Heart left ventricle (tissue), 16 donors: ENCODE results near the gene DIRAS1. TPM values are rescaled to one million over a fixed set of nuclear protein-coding genes. Genes with fewer than 3 reads are reported as not detected.

Experiments used
- ATAC-seq, 4 donors: fragments of 200-7000 bp; cut with Tn5 transposase; one replicate each; pipeline ENCODE4 v1.9.1; 2020 to 2022; ENCODE audit warnings: moderate library complexity in 4 of 4, mild to moderate bottlenecking in 3 of 4, moderate number of reproducible peaks in 1 of 4
- DNase-seq, 5 donors: peaks; one replicate each; pipeline ENCODE4 v3.0.0-alpha.2; 2020
- H3K27ac ChIP-seq, 12 donors: fragments of 200-600 bp; sonication (generic) in 4 of 12; one replicate each; pipeline versions ENCODE4 v1.5.0 to v1.8.0; 2016 to 2022; ENCODE audit warnings: mild to moderate bottlenecking in 2 of 12
- H3K27me3 ChIP-seq, 9 donors: fragments of 200-600 bp; sonication (generic) in 2 of 9; one replicate each; pipeline versions ENCODE4 v1.5.1 to v1.8.0; 2016 to 2022; ENCODE audit warnings: mild to moderate bottlenecking in 3 of 9
- H3K36me3 ChIP-seq, 9 donors: fragments of 200-600 bp; sonication (generic) in 2 of 9; one replicate each; pipeline versions ENCODE4 v1.5.0 to v1.8.0; 2018 to 2022; ENCODE audit warnings: mild to moderate bottlenecking in 2 of 9
- H3K4me1 ChIP-seq, 12 donors: fragments of 200-600 bp; sonication (generic) in 4 of 12; one replicate each; pipeline versions ENCODE4 v1.5.0 to v1.8.0; 2016 to 2022; ENCODE audit warnings: mild to moderate bottlenecking in 3 of 12
- H3K4me3 ChIP-seq, 12 donors: fragments of 200-600 bp; sonication (generic) in 4 of 12; one replicate each; pipeline versions ENCODE4 v1.5.0 to v1.8.0; 2017 to 2022; ENCODE audit warnings: mild to moderate bottlenecking in 9 of 12, moderate library complexity in 4 of 12
- H3K9me3 ChIP-seq, 12 donors: fragments of 200-600 bp; sonication (generic) in 4 of 12; one replicate each; pipeline versions ENCODE4 v1.5.0 to v1.8.0; 2016 to 2022; ENCODE audit warnings: mild to moderate bottlenecking in 1 of 12
- POLR2A ChIP-seq, 2 donors: fragments of 450-650 bp; IDR thresholded peaks; one replicate each; pipeline ENCODE4 v1.6.1; 2017; ENCODE audit warnings: antibody characterized with exemption in 2 of 2, mild to moderate bottlenecking in 2 of 2, moderate library complexity in 2 of 2
- WGBS, 4 donors: extraction: QIAGEN DNeasy Blood & Tissue Kit in 2 of 4; methylation state at CpG; one replicate each; pipeline versions ENCODE4 v1.1.5 to v1.1.7; 2013 to 2018; 5-methylcytosine and 5-hydroxymethylcytosine counted together
- intact Hi-C, 10 donors: fragments of 100-400 bp; cut with DNase I; formaldehyde crosslinking; loops; one replicate each; pipeline versions ENCODE4 v1.11.1 to v1.14.2; 2022
- polyA plus RNA-seq, 2 donors: library from polyadenylated mRNA; stranded (reverse); fragments of 200-250 nt; gene quantifications; one replicate each; pipeline ENCODE4 v1.2.3, GENCODE V29; 2013
- total RNA-seq, 9 donors: library from RNA; depleted of rRNA in 2 of 9; stranded (reverse); fragments of >200 nt in 2 of 9; fragmentation: NEBNext Ultra II Directional in 3 of 9; extraction: Animal tissue kit (Norgen Biotek cat#: 25700) in 3 of 9; gene quantifications; one replicate each; pipeline versions ENCODE4 v1.1.0 to v1.2.4, GENCODE V29; 2016 to 2023
- TF ChIP-seq, protein P1 (sequence below), 12 donors: fragments of 200-600 bp; sonication (generic) in 4 of 12; IDR thresholded peaks; one replicate each; pipeline versions ENCODE4 v1.5.0 to v1.8.0; 2018 to 2022; ENCODE audit warnings: antibody characterized with exemption in 12 of 12, mild to moderate bottlenecking in 5 of 12
- donor health status: ischemic (EF 13 %, LVEDD 7.1; RV severe dilation, severe dysfunction).
- donor health status: healthy with polysubstance abuse.
- donor health status: DM: no; HTN: yes; CAD: no.
- donor health status: DM: no; HTN: no; CAD: no.
- donor health status: ischemic (EF 25% LVEDD 6.9; RV normal size, moderate dysfunction).
- donor health status: ischemic (EF 25% LVEDD 5.7; RV mildly dilated, moderate dysfunction).
- donor health status: healthy.
- donor health status: DM: yes; HTN: yes; CAD: no.
- donor health status: ischemic (EF 35%, LVEDD 5.7; RV mildly dilated, moderate dysfunction).
- donor health status: nonischemic (EF 11% LVEDD 7.7; RV severe dilation, severe dysfunction).
- donor health status: DM: yes; HTN: yes; CAD: no.
- donor health status: PGD.
- donor health status: ischemic (EF 29% LVEDD 5.4; RV normal size, mild dysfunction).
- donor health status: nonischemic (EF 23%, LVEDD 6.1; RV moderate dilation, normal function).

DIRAS1 gene
- total and polyA plus RNA-seq, 11 donors: 77.4 to 191 (median 142) TPM

DNA sequence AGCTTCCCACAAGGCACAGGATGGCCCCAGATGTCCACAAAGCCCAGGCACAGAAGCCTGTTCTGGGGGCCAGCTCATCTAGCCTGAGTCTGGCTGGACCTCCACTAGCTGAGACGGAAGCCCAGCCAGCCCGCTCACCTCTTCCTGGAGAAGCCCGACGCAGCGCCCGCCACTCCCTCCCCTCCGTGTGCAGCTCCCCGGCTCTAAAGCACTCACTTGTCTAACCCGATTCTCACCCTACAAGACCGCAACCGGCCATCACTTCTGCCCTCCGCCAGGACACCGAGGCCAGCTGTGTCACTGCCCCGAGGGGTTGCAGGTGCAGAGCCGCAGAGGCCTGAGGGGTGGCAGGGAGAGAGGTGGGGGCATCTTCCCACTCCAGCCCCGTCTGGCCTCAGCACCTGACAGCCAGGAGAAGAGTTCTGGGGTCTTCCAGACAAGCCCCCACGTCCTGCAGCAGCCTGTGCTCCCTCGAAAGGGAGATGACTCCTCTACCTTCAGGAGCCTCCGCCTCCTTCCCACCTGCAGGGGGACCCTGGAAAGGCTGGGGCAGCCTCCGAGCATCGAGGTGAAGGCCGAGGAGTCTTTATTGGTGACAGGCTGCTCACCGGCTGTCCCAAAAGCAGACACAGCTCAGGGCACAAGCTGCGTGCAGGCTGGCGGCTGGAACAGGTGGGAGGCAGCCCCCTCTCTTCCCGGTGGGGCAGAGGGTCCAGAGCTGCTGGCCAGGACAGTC, 5.9 kb upstream of the DIRAS1 start:
- intact Hi-C loops: loop anchor here in 2 of 10 donors (10.0 kb wide), 1 partner anchor 62 kb away; no protein-coding TSS in a partner anchor
- DNase-seq (peak in 1 of 5 donors; percentile 25), ATAC-seq (no peak)
- H3K27me3 ChIP-seq: peaks cover 0 to 31% (median 12%) of the 10 kb centered on the region in 9 donors
- TF ChIP-seq, protein P1, sequence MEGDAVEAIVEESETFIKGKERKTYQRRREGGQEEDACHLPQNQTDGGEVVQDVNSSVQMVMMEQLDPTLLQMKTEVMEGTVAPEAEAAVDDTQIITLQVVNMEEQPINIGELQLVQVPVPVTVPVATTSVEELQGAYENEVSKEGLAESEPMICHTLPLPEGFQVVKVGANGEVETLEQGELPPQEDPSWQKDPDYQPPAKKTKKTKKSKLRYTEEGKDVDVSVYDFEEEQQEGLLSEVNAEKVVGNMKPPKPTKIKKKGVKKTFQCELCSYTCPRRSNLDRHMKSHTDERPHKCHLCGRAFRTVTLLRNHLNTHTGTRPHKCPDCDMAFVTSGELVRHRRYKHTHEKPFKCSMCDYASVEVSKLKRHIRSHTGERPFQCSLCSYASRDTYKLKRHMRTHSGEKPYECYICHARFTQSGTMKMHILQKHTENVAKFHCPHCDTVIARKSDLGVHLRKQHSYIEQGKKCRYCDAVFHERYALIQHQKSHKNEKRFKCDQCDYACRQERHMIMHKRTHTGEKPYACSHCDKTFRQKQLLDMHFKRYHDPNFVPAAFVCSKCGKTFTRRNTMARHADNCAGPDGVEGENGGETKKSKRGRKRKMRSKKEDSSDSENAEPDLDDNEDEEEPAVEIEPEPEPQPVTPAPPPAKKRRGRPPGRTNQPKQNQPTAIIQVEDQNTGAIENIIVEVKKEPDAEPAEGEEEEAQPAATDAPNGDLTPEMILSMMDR (IDR thresholded peaks at IDR 0.05): no peak
- no peak for TF ChIP-seq POLR2A (IDR thresholded peaks at IDR 0.05)
- H3K9me3 ChIP-seq: no peaks in the 10 kb centered on the region
- peaks cover 0 to 5% (median 0%) of the 10 kb centered on the region in 9 donors for H3K36me3 ChIP-seq
- no peak overlapping the region for H3K4me3 ChIP-seq
- no peak overlapping the region for H3K27ac ChIP-seq
- H3K4me1 ChIP-seq: peaks cover 0 to 21% (median 11%) of the 10 kb centered on the region in 12 donors
- 21 to 28% (median 24%) methylated on average over 22 to 26 of the region's 26 CpGs; no CpG with 5 or more reads in 1 of the 4 donors for WGBS, 4 donors

DNA sequence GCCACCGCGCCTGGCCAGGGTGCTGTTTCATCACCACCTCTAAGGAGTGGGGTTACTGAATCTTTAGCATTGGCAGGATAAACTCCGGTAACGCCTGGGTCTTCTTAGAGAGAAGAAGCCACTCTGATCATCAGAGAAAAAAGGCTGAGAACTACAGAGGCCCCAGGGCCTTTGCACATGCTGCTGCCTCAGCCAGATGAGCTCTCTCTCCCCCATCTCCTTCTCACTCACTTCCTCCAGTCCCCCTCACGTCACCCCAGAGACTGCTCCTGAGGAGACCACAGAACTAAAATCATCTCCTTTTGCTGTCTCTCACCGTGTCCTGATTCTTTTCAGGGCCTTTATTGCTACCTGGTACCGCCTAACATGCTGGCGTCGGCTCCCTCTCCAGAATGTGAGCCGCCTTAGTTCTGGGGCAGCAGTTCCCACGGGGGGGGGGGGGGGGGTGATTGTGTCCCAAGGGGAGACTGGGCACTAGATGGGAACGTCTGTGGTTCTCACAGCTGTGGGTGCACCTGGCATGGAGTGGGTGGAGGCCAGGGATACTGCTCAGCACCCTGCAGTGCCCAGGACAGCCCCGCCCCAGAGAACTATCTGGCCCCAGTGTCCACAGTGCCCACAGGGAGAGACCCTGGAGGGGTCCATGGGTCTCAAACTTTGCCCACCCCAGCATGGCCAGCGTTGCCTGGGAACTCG, 5.1 kb upstream of the DIRAS1 start:
- 74 to 80% (median 76%) methylated on average over 13 to 15 of the region's 15 CpGs for WGBS, 4 donors
- peaks cover 0 to 27% (median 13%) of the 10 kb centered on the region in 12 donors for H3K4me1 ChIP-seq
- DNase-seq (peak in 1 of 5 donors; percentile 16), ATAC-seq (no peak)
- no peaks in the 10 kb centered on the region for H3K9me3 ChIP-seq
- intact Hi-C loops: loop anchor here in 2 of 10 donors (10.0 kb wide), 1 partner anchor 62 kb away; no protein-coding TSS in a partner anchor
- TF ChIP-seq, protein P1 (IDR thresholded peaks at IDR 0.05): no peak
- no peak for TF ChIP-seq POLR2A (IDR thresholded peaks at IDR 0.05)
- H3K27me3 ChIP-seq: peaks cover 0 to 38% (median 12%) of the 10 kb centered on the region in 9 donors
- H3K27ac ChIP-seq: no peak overlapping the region
- no peaks in the 10 kb centered on the region for H3K36me3 ChIP-seq
- no peak overlapping the region for H3K4me3 ChIP-seq

DNA sequence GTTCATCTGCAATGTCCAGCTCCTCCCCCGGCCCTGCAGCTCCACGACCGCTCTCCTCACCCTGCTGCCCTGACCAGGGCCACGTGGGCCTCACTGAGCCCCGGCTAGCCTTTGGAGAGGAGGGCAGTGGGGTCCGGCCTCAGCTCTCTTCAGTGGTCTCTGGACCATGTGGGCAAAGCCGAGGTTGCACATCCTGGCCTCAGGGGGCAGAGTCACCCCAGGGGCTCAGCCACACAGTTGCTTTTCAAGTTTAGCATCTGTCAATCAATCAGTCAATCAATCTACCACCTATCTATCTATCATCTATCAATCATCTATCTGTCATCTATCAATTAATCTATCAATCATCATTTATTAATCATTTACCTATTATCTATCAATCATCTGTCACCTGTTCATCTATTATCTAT, 3.0 kb upstream of the DIRAS1 start:
- Histone ChIP-seq H3K27me3 (peaks cover 9 to 54% (median 23%) of the 10 kb centered on the region in 9 donors), H3K36me3 (no peaks in the 10 kb centered on the region), H3K27ac (peak overlapping the region in 5 of 12 donors; percentile 81 to 95 (median 92)), H3K4me1 (peaks cover 0 to 39% (median 13%) of the 10 kb centered on the region in 12 donors), H3K9me3 (no peaks in the 10 kb centered on the region), H3K4me3 (no peak overlapping the region)
- WGBS, 4 donors: 47 to 65% (median 57%) methylated on average over 4 to 7 of the region's 7 CpGs
- intact Hi-C loops: loop anchor here in 3 of 10 donors (5.0 to 10.0 kb wide), 2 partner anchors 59 to 62 kb away; no protein-coding TSS in a partner anchor
- ATAC-seq (no peak), DNase-seq (peak in 2 of 5 donors; percentile 11 to 25)
- no peak for TF ChIP-seq POLR2A (IDR thresholded peaks at IDR 0.05)
- TF ChIP-seq, protein P1 (IDR thresholded peaks at IDR 0.05): no peak

DNA sequence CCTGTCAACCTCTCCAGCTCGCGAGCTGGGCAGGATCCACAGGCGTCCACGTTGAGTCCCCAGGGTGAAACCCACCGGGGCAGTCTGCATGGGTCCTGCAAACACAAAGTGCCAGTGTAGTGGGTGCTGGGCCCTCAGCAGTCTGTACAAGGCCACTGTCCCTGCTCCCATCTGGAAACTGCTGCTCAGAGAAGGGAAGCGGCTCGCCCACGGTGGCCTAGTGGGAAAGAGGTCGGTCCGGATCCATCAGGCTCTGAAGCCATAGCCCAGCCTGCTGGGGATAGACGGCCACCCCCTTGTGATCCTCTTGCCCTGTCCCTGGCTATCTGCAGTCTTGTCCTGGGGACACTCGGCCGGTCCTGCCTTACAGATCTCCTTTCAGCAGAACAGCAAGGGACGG, 2.6 kb upstream of the DIRAS1 start:
- H3K36me3 ChIP-seq: no peaks in the 10 kb centered on the region
- H3K4me1 ChIP-seq: peaks cover 0 to 42% (median 13%) of the 10 kb centered on the region in 12 donors
- WGBS, 4 donors: 55 to 71% (median 64%) methylated on average over 12 to 14 of the region's 14 CpGs
- TF ChIP-seq, protein P1 (IDR thresholded peaks at IDR 0.05): no peak
- TF ChIP-seq POLR2A (IDR thresholded peaks at IDR 0.05): no peak
- DNase-seq (peak in 2 of 5 donors; percentile 22 to 28), ATAC-seq (no peak)
- H3K27ac ChIP-seq: peak overlapping the region in 11 of 12 donors; percentile 77 to 95 (median 90)
- no peak overlapping the region for H3K4me3 ChIP-seq
- H3K9me3 ChIP-seq: no peaks in the 10 kb centered on the region
- intact Hi-C loops: loop anchor here in 3 of 10 donors (5.0 to 10.0 kb wide), 2 partner anchors 59 to 61 kb away; no protein-coding TSS in a partner anchor
- peaks cover 9 to 54% (median 23%) of the 10 kb centered on the region in 9 donors for H3K27me3 ChIP-seq
